MM.1S (cell line): ENCODE measurements around the gene CCDC126.

Experiments
- DNase-seq: peaks from one replicate; pipeline ENCODE4 v3.0.0-alpha.2; 2015
- H2AFZ ChIP-seq: fragments of 300-600 bp; sonication (generic); 2 replicates; pipeline ENCODE4 v1.6.0; 2016; ENCODE audit warnings: antibody characterized with exemption, low read length
- H3F3A ChIP-seq: fragments of 300-600 bp; sonication (generic); 2 replicates; pipeline ENCODE4 v1.6.1; 2016; ENCODE audit warnings: mild to moderate bottlenecking, antibody characterized with exemption, low read length, moderate library complexity, mixed read lengths; ENCODE audit not compliant: insufficient read depth
- H3K27ac ChIP-seq: fragments of 300-600 bp; sonication (generic); 2 replicates; pipeline ENCODE4 v1.5.1; 2016; ENCODE audit warnings: mild to moderate bottlenecking, low read length
- H3K27me3 ChIP-seq: fragments of 300-600 bp; sonication (generic); replicated peaks from 2 replicates; pipeline ENCODE4 v1.6.0; 2016; ENCODE audit warnings: low read length; ENCODE audit not compliant: insufficient read depth
- H3K36me3 ChIP-seq: fragments of 300-600 bp; sonication (generic); replicated peaks from 2 replicates; pipeline ENCODE4 v1.6.1; 2016; ENCODE audit warnings: mild to moderate bottlenecking, low read length, mixed read lengths; ENCODE audit not compliant: insufficient read depth
- H3K4me1 ChIP-seq: fragments of 300-600 bp; sonication (generic); 2 replicates; pipeline ENCODE4 v1.6.1; 2016; ENCODE audit warnings: low read length, mixed read lengths
- H3K4me2 ChIP-seq: fragments of 300-600 bp; sonication (generic); 2 replicates; pipeline ENCODE4 v1.6.0; 2016; ENCODE audit warnings: low read depth, low read length
- H3K4me3 ChIP-seq: fragments of 300-600 bp; sonication (generic); 2 replicates; pipeline ENCODE4 v1.5.1; 2016; ENCODE audit warnings: low read length, mixed read lengths
- H3K79me2 ChIP-seq: fragments of 300-600 bp; sonication (generic); 2 replicates; pipeline ENCODE4 v1.6.1; 2016; ENCODE audit warnings: mixed run types, low read length, mixed read lengths
- H3K9ac ChIP-seq: fragments of 300-600 bp; sonication (generic); 2 replicates; pipeline ENCODE4 v1.6.1; 2016; ENCODE audit warnings: low read length, mixed read lengths
- H3K9me2 ChIP-seq: fragments of 300-600 bp; sonication (generic); replicated peaks from 2 replicates; pipeline ENCODE4 v1.6.1; 2016; ENCODE audit warnings: mild to moderate bottlenecking, low read length, mixed read lengths; ENCODE audit not compliant: insufficient read depth
- H3K9me3 ChIP-seq: fragments of 300-600 bp; sonication (generic); replicated peaks from 2 replicates; pipeline ENCODE4 v1.6.1; 2016; ENCODE audit warnings: mild to moderate bottlenecking, low read length, mixed read lengths; ENCODE audit not compliant: insufficient read depth
- H4K20me1 ChIP-seq: fragments of 300-600 bp; sonication (generic); 2 replicates; pipeline ENCODE4 v1.6.1; 2016; ENCODE audit warnings: mild to moderate bottlenecking, low read length, moderate library complexity, mixed read lengths; ENCODE audit not compliant: insufficient read depth
- CTCF ChIP-seq: fragments of 300-600 bp; sonication (generic); IDR thresholded peaks from 2 replicates; pipeline ENCODE4 v1.5.1; 2016; ENCODE audit warnings: antibody characterized with exemption, low read length, mixed read lengths
- EZH2 ChIP-seq: fragments of 300-600 bp; sonication (generic); optimal IDR thresholded peaks from 2 replicates; pipeline ENCODE3; 2017; ENCODE audit warnings: low read depth, mild to moderate bottlenecking, antibody characterized with exemption, low read length, mixed read lengths
- EZH2phosphoT487 ChIP-seq: fragments of 300-600 bp; sonication (generic); IDR thresholded peaks from 2 replicates; pipeline ENCODE4 v1.6.1; 2018; ENCODE audit warnings: antibody characterized with exemption, low read length

The CCDC126 gene

DNA sequence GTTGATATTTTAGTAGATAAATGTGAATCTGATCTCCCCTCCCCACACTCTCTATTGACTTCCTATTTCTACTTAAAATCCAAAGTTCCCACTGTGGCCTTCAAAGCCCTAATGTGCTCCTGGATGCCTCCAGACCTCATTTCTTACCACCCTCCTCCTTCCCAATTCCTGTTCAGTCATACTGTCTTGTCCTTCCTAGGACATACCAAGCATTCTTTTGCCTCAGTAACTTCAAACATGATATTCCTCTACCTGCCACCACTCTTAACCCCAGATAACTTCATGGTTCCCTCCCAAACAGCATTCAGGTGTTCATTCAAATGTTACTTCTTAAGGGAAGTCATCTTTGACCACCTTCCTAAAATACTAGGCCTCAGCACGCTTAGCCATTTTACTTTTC is 48.6 kb downstream of the CCDC126 start:
- no peaks in the 10 kb centered on the region for H3K9me2 ChIP-seq
- H3K27ac ChIP-seq, result no peak overlapping the region
- TF ChIP-seq EZH2phosphoT487, result no peak
- no peak for TF ChIP-seq CTCF
- TF ChIP-seq EZH2, result no peak
- H3K27me3 ChIP-seq, result no peaks in the 10 kb centered on the region
- H3K79me2 ChIP-seq, result no peaks in the 10 kb centered on the region
- no peak overlapping the region for H2AFZ ChIP-seq
- H3K36me3 ChIP-seq, result no peaks in the 10 kb centered on the region
- no peak for DNase-seq
- H3F3A ChIP-seq, result no peaks in the 10 kb centered on the region
- H3K9me3 ChIP-seq, result no peaks in the 10 kb centered on the region
- no peak overlapping the region for H3K4me2 ChIP-seq
- H3K4me1 ChIP-seq, result no peaks in the 10 kb centered on the region
- no peaks in the 10 kb centered on the region for H4K20me1 ChIP-seq
- H3K4me3 ChIP-seq, result no peak overlapping the region
- H3K9ac ChIP-seq, result no peak overlapping the region

DNA sequence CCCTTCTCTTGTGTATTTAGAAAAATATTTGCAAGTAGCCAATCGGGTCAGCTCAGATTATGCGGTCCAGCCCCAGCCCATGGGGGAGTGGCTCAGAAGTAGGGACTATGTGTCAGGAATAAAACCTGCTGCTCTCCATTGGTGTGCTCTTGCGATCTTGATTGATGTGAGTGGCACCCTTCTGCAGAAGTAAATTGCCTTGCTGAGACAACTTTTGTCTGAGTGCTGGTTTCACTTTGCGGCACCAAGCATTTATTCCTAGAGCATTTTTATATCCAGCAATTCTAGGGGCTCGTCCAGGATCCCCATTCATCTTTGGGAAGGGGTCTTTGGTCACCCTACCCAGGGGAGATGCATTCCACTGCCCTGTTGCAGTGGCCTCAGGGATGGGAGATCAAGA is 56.8 kb downstream of the CCDC126 start:
- no peaks in the 10 kb centered on the region for H3K4me1 ChIP-seq
- no peaks in the 10 kb centered on the region for H3K79me2 ChIP-seq
- H2AFZ ChIP-seq, result no peak overlapping the region
- no peak overlapping the region for H3K4me2 ChIP-seq
- H3F3A ChIP-seq, result no peaks in the 10 kb centered on the region
- H3K9ac ChIP-seq, result no peak overlapping the region
- no peaks in the 10 kb centered on the region for H4K20me1 ChIP-seq
- no peaks in the 10 kb centered on the region for H3K9me3 ChIP-seq
- no peaks in the 10 kb centered on the region for H3K9me2 ChIP-seq
- TF ChIP-seq CTCF (no peak), EZH2 (no peak)
- H3K4me3 ChIP-seq, result no peak overlapping the region
- DNase-seq, result no peak
- H3K27me3 ChIP-seq, result no peaks in the 10 kb centered on the region
- no peak overlapping the region for H3K27ac ChIP-seq
- no peaks in the 10 kb centered on the region for H3K36me3 ChIP-seq

DNA sequence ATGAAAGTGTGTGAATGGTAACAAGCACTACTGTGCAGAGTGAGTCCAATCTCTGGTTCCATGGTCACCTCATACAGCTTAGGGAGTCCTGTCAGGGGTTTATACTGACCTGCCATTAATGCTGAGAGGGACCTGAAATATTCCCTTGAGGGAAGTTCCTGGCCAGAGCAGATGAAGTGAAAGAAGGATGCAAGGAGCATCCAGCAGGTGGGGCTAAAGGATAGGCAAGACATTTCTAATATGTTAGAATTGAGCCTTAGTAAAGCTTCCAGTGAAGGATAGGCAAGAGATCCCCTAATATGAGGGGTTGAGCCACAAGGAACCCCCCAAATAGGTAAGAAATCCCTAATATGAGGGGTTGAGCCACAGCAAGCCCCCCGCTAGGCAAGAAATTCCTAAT is 57.3 kb downstream of the CCDC126 start:
- no peaks in the 10 kb centered on the region for H3K36me3 ChIP-seq
- H3K4me2 ChIP-seq, result no peak overlapping the region
- H3K9me3 ChIP-seq, result no peaks in the 10 kb centered on the region
- no peaks in the 10 kb centered on the region for H3K4me1 ChIP-seq
- H3K27ac ChIP-seq, result no peak overlapping the region
- H3F3A ChIP-seq, result no peaks in the 10 kb centered on the region
- H3K9ac ChIP-seq, result no peak overlapping the region
- no peaks in the 10 kb centered on the region for H4K20me1 ChIP-seq
- no peak for TF ChIP-seq EZH2phosphoT487
- peak; percentile 46 for TF ChIP-seq CTCF
- no peaks in the 10 kb centered on the region for H3K79me2 ChIP-seq
- H3K4me3 ChIP-seq, result no peak overlapping the region
- no peaks in the 10 kb centered on the region for H3K9me2 ChIP-seq
- no peak overlapping the region for H2AFZ ChIP-seq
- DNase-seq, result peak; percentile 22
- no peaks in the 10 kb centered on the region for H3K27me3 ChIP-seq

DNA sequence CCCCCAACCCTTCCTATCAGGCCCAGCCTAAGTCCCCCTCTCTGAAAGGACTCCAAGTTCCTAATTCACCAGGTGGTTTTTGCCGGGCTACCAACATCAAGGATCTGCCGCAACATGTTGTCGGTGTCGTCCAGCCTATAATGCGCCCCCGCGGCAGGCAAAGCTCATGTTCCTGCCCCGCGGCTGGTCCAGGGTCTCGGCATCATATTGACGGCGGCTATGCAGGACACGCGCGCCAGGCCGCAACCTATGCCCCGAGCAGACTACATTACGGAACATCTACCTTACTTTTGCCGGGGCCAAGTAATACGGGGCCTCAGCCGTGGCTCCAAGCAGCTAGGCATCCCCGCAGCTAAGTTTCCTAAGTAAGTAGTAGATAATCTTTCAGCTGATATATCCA is 58.3 kb downstream of the CCDC126 start:
- Histone ChIP-seq H3K4me3 (no peak overlapping the region), H3K9me3 (no peaks in the 10 kb centered on the region), H3K27me3 (no peaks in the 10 kb centered on the region), H3K79me2 (no peaks in the 10 kb centered on the region), H2AFZ (no peak overlapping the region), H3F3A (no peaks in the 10 kb centered on the region), H3K36me3 (no peaks in the 10 kb centered on the region), H3K4me2 (no peak overlapping the region), H3K27ac (no peak overlapping the region), H3K9me2 (no peaks in the 10 kb centered on the region), H4K20me1 (no peaks in the 10 kb centered on the region), H3K9ac (no peak overlapping the region), H3K4me1 (no peaks in the 10 kb centered on the region)
- TF ChIP-seq CTCF, result no peak
- TF ChIP-seq EZH2, result no peak
- TF ChIP-seq EZH2phosphoT487, result no peak
- no peak for DNase-seq
